Naive B cell (primary cell): ENCODE results near the gene SGIP1. TPM values are rescaled to one million over a fixed set of nuclear protein-coding genes. Genes with fewer than 3 reads are reported as not detected.

Source experiments
- ATAC-seq, 2 donors: fragments of 150-1000 bp; cut with Tn5 transposase; 2 replicates each; pipeline ENCODE4 v1.10.0; 2021; ENCODE audit warnings: low read depth in 2 of 2, mild to moderate bottlenecking in 2 of 2, moderate library complexity in 2 of 2
- DNase-seq: peaks from one replicate; pipeline ENCODE4 v3.0.0; 2022
- H3K27ac Mint-ChIP-seq, 6 donors: one replicate each; pipeline ENCODE4 v1.8.0; 2020 to 2022; ENCODE audit warnings: mild to moderate bottlenecking in 6 of 6, mixed read lengths in 6 of 6, moderate library complexity in 5 of 6, inconsistent platforms in 2 of 6
- H3K27me3 Mint-ChIP-seq, 3 donors: one replicate each; pipeline ENCODE4 v1.8.0; 2021 to 2022; ENCODE audit warnings: mixed read lengths in 3 of 3, mild to moderate bottlenecking in 1 of 3
- H3K36me3 Mint-ChIP-seq, 2 donors: one replicate each; pipeline ENCODE4 v1.8.0; 2020 to 2022; ENCODE audit warnings: mixed read lengths in 2 of 2, inconsistent platforms in 1 of 2, mild to moderate bottlenecking in 1 of 2
- H3K4me1 Mint-ChIP-seq, 3 donors: one replicate each; pipeline ENCODE4 v1.8.0; 2020 to 2022; ENCODE audit warnings: mixed read lengths in 3 of 3, inconsistent platforms in 1 of 3, mild to moderate bottlenecking in 1 of 3, moderate library complexity in 1 of 3
- H3K4me3 Mint-ChIP-seq, 8 donors: one replicate each; pipeline ENCODE4 v1.8.0; 2020 to 2022; ENCODE audit warnings: mild to moderate bottlenecking in 8 of 8, mixed read lengths in 8 of 8, moderate library complexity in 8 of 8, inconsistent platforms in 2 of 8
- H3K9me3 Mint-ChIP-seq, 7 donors: one replicate each; pipeline ENCODE4 v1.8.0; 2020 to 2022; ENCODE audit warnings: mixed read lengths in 7 of 7, mild to moderate bottlenecking in 5 of 7, inconsistent platforms in 2 of 7, moderate library complexity in 1 of 7
- polyA plus RNA-seq, 6 donors: library from polyadenylated mRNA; unstranded; fragments of 300-500 nt; fragmentation: Illumina TruSeq; gene quantifications; one replicate each; pipeline ENCODE4 v1.2.3, GENCODE V29; 2021; ENCODE audit warnings: low read depth in 6 of 6

Gene SGIP1
- not detected for polyA plus RNA-seq

GRCh38 chr1:66533804-66534740, at the start of gene SGIP1:
SGIP1 (plus strand) TSS chr1:66534153; CDS start chr1:66534359, 206 bp downstream.
- no peaks in the 10 kb centered on the region for H3K9me3 Mint-ChIP-seq
- DNase-seq (peak; percentile 7), ATAC-seq (peak; percentile 66)
- H3K4me3 Mint-ChIP-seq: peak within 1 kb of the TSS; percentile 78 to 96 (median 85)
- peaks cover 33 to 46% (median 39%) of the 10 kb centered on the region in 3 donors for H3K27me3 Mint-ChIP-seq
- H3K27ac Mint-ChIP-seq: peak within 1 kb of the TSS in 5 of 6 donors; percentile 1 to 94 (median 85)
- peaks cover 21 to 27% (median 23%) of the 10 kb centered on the region in 3 donors for H3K4me1 Mint-ChIP-seq
- no peaks in the 10 kb centered on the region for H3K36me3 Mint-ChIP-seq

- peaks cover 0 to 3% (median 0%) of the 10 kb centered on the region in 7 donors for H3K9me3 Mint-ChIP-seq
- DNase-seq (no peak), ATAC-seq (no peak)
- peaks cover 0 to 33% (median 13%) of the 10 kb centered on the region in 3 donors for H3K4me1 Mint-ChIP-seq
- H3K27ac Mint-ChIP-seq: peak overlapping the region in 1 of 6 donors; percentile 24
- no peak overlapping the region for H3K4me3 Mint-ChIP-seq
- no peaks in the 10 kb centered on the region for H3K36me3 Mint-ChIP-seq
- H3K27me3 Mint-ChIP-seq: no peaks in the 10 kb centered on the region
Observed at GRCh38 chr1:66489151-66489550, 44.8 kb upstream of the SGIP1 start.

GRCh38 chr1:66489972-66490601, 43.9 kb upstream of the SGIP1 start:
- Mint-ChIP-seq H3K27ac (peak overlapping the region in 3 of 6 donors; percentile 29 to 73 (median 48)), H3K4me3 (peak overlapping the region in 5 of 8 donors; percentile 1 to 72 (median 23)), H3K27me3 (no peaks in the 10 kb centered on the region), H3K4me1 (peaks cover 0 to 36% (median 13%) of the 10 kb centered on the region in 3 donors), H3K9me3 (peaks cover 0 to 3% (median 0%) of the 10 kb centered on the region in 7 donors), H3K36me3 (no peaks in the 10 kb centered on the region)
- ATAC-seq (no peak), DNase-seq (no peak)

DNA sequence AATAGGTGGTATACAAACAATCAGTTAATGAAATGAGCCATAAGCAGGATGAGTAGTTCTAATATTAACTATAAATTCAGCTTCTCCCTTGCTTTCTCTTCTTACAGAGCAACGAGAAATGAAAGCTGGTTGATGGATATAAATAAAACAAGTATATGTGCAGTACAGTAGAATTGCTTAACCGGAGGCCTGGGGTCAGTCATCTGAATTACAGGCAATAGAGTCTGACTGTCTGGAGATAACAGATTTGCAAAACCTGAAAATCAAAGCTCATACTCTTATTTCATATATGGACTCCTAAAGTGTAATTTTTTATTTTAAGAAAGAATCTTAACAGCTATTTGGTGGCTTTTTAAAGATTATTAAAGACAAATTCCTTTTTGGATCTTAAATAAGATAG, 43.1 kb upstream of the SGIP1 start:
- H3K27ac Mint-ChIP-seq: peak overlapping the region in 4 of 6 donors; percentile 29 to 73 (median 44)
- ATAC-seq (peak in 1 of 2 donors; percentile 97), DNase-seq (peak; percentile 35)
- peak overlapping the region in 5 of 8 donors; percentile 1 to 72 (median 23) for H3K4me3 Mint-ChIP-seq
- no peaks in the 10 kb centered on the region for H3K9me3 Mint-ChIP-seq
- peaks cover 0 to 37% (median 14%) of the 10 kb centered on the region in 3 donors for H3K4me1 Mint-ChIP-seq
- H3K27me3 Mint-ChIP-seq: no peaks in the 10 kb centered on the region
- no peaks in the 10 kb centered on the region for H3K36me3 Mint-ChIP-seq

DNA sequence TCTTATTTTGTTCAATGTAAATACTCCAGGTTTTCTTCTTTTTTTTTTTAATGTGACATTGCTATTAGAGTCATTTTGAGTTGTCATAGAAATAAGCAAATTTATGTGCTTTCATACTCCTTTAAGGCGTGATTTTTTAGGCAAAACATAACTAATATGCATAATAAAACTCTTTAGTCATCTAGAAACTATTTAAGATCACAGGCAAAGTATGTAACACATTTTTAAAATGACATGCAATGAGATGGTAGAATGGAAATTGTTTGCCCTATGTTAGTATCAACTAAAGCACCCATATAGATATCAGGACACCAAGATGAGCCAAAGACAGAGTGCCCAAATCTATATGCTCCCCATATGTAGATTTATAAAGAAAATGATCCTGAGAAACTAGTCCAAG, 41.5 kb upstream of the SGIP1 start:
- ATAC-seq: no peak
- Mint-ChIP-seq H3K4me1 (peaks cover 0 to 41% (median 21%) of the 10 kb centered on the region in 3 donors), H3K9me3 (no peaks in the 10 kb centered on the region), H3K36me3 (no peaks in the 10 kb centered on the region), H3K27me3 (peaks cover 0 to 6% (median 0%) of the 10 kb centered on the region in 3 donors), H3K4me3 (no peak overlapping the region), H3K27ac (peak overlapping the region in 1 of 6 donors; percentile 23)
- DNase-seq: no peak

GRCh38 chr1:66493731-66494130, 40.2 kb upstream of the SGIP1 start:
- DNase-seq (no peak), ATAC-seq (no peak)
- Mint-ChIP-seq H3K9me3 (no peaks in the 10 kb centered on the region), H3K4me3 (no peak overlapping the region), H3K27ac (peak overlapping the region in 1 of 6 donors; percentile 73), H3K4me1 (peaks cover 0 to 41% (median 21%) of the 10 kb centered on the region in 3 donors), H3K36me3 (no peaks in the 10 kb centered on the region), H3K27me3 (peaks cover 0 to 6% (median 0%) of the 10 kb centered on the region in 3 donors)

GRCh38 chr1:66494482-66494881, 39.5 kb upstream of the SGIP1 start:
- no peak overlapping the region for H3K4me3 Mint-ChIP-seq
- no peaks in the 10 kb centered on the region for H3K36me3 Mint-ChIP-seq
- H3K4me1 Mint-ChIP-seq: peaks cover 0 to 34% (median 16%) of the 10 kb centered on the region in 3 donors
- H3K27ac Mint-ChIP-seq: no peak overlapping the region
- no peak for DNase-seq
- H3K27me3 Mint-ChIP-seq: peaks cover 0 to 6% (median 0%) of the 10 kb centered on the region in 3 donors
- no peak for ATAC-seq
- H3K9me3 Mint-ChIP-seq: peaks cover 0 to 1% (median 0%) of the 10 kb centered on the region in 7 donors

GRCh38 chr1:66495495-66495894, 38.5 kb upstream of the SGIP1 start:
- DNase-seq: no peak
- H3K27ac Mint-ChIP-seq: peak overlapping the region in 1 of 6 donors; percentile 6
- ATAC-seq: no peak

DNA sequence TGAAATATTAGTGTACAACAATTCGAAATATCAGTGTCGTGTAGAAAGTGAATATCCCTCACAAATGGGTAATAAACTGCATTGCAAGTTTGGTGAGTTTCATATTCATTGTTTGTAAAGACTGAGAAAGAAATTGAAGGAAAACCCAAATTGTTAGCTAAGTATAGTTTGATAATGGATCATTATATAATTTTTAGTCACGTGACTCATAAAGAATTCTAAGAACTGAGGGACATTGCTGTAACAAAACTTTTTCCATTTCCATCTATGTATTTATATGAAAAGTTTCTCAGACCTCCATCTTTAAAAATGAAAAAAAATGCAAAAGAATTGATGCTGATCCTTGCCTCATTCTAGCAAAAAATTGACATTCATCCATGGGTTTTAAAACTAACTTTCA, 36.0 kb upstream of the SGIP1 start:
- Mint-ChIP-seq H3K4me1 (peaks cover 0 to 10% (median 8%) of the 10 kb centered on the region in 3 donors), H3K9me3 (peaks cover 0 to 1% (median 0%) of the 10 kb centered on the region in 7 donors), H3K27ac (no peak overlapping the region), H3K4me3 (no peak overlapping the region), H3K27me3 (peaks cover 0 to 14% (median 0%) of the 10 kb centered on the region in 3 donors), H3K36me3 (no peaks in the 10 kb centered on the region)
- DNase-seq (no peak), ATAC-seq (no peak)

More at GRCh38 chr1:66495495-66495894, 38.5 kb upstream of the SGIP1 start:
- Mint-ChIP-seq H3K4me3 (no peak overlapping the region), H3K9me3 (peaks cover 0 to 1% (median 0%) of the 10 kb centered on the region in 7 donors), H3K4me1 (peaks cover 0 to 24% (median 10%) of the 10 kb centered on the region in 3 donors), H3K36me3 (no peaks in the 10 kb centered on the region), H3K27me3 (peaks cover 0 to 6% (median 0%) of the 10 kb centered on the region in 3 donors)

GRCh38 chr1:66500301-66500700, 33.7 kb upstream of the SGIP1 start:
- peaks cover 0 to 14% (median 0%) of the 10 kb centered on the region in 3 donors for H3K27me3 Mint-ChIP-seq
- peaks cover 0 to 1% (median 0%) of the 10 kb centered on the region in 7 donors for H3K9me3 Mint-ChIP-seq
- no peak overlapping the region for H3K4me3 Mint-ChIP-seq
- H3K27ac Mint-ChIP-seq: no peak overlapping the region
- no peak for ATAC-seq
- no peaks in the 10 kb centered on the region for H3K36me3 Mint-ChIP-seq
- no peak for DNase-seq
- H3K4me1 Mint-ChIP-seq: peaks cover 0 to 8% (median 5%) of the 10 kb centered on the region in 3 donors

DNA sequence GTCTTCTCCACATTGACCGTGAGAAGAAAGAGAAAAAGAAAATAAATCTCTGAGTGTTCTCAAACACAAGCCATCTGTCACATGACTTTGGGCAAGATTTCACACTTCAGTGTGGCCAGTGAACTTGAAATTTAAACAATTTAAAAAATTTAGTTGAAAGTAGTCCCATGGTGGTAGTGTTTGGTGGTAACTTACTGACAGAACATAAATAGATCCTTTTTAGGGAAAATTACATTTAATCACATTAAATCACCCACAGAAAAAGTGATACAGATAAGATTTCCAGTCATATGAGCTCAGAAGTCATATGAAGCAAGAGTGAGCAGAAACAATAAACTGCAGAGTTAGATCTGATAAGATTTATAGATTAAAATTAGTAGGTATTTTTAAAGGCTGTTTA, 31.9 kb upstream of the SGIP1 start:
- Mint-ChIP-seq H3K4me1 (no peaks in the 10 kb centered on the region), H3K36me3 (no peaks in the 10 kb centered on the region), H3K27ac (peak overlapping the region in 1 of 6 donors; percentile 75), H3K4me3 (no peak overlapping the region), H3K9me3 (peaks cover 0 to 1% (median 0%) of the 10 kb centered on the region in 7 donors), H3K27me3 (peaks cover 0 to 8% (median 3%) of the 10 kb centered on the region in 3 donors)
- DNase-seq (no peak), ATAC-seq (no peak)

- no peak overlapping the region for H3K4me3 Mint-ChIP-seq
- no peak overlapping the region for H3K27ac Mint-ChIP-seq
- peak; percentile 50 to 59 for ATAC-seq
- H3K27me3 Mint-ChIP-seq: peaks cover 0 to 8% (median 3%) of the 10 kb centered on the region in 3 donors
- no peaks in the 10 kb centered on the region for H3K36me3 Mint-ChIP-seq
- H3K4me1 Mint-ChIP-seq: no peaks in the 10 kb centered on the region
- DNase-seq: peak; percentile 21
- H3K9me3 Mint-ChIP-seq: peaks cover 0 to 1% (median 0%) of the 10 kb centered on the region in 7 donors
Observed at GRCh38 chr1:66503841-66504470, 30.0 kb upstream of the SGIP1 start.
